ES-I3 (cell line): ENCODE measurements around the gene PEX12.

Experiments used
- H3K36me3 ChIP-seq: 2 replicates; pipeline ENCODE4 v1.6.1; 2013; ENCODE audit warnings: mild to moderate bottlenecking, low read length, control low read depth, moderate library complexity; ENCODE audit not compliant: insufficient read depth
- H3K4me1 ChIP-seq: 2 replicates; pipeline ENCODE4 v1.6.1; 2013; ENCODE audit warnings: mild to moderate bottlenecking, control low read depth, low read length; ENCODE audit not compliant: insufficient read depth
- H3K9ac ChIP-seq: 2 replicates; pipeline ENCODE4 v1.6.1; 2013; ENCODE audit warnings: low read depth, mild to moderate bottlenecking, low read length, moderate library complexity
- H3K9me3 ChIP-seq: 2 replicates; pipeline ENCODE4 v1.6.1; 2013; ENCODE audit warnings: mild to moderate bottlenecking, low read length, moderate library complexity; ENCODE audit not compliant: control insufficient read depth, insufficient read depth

PEX12 gene

DNA sequence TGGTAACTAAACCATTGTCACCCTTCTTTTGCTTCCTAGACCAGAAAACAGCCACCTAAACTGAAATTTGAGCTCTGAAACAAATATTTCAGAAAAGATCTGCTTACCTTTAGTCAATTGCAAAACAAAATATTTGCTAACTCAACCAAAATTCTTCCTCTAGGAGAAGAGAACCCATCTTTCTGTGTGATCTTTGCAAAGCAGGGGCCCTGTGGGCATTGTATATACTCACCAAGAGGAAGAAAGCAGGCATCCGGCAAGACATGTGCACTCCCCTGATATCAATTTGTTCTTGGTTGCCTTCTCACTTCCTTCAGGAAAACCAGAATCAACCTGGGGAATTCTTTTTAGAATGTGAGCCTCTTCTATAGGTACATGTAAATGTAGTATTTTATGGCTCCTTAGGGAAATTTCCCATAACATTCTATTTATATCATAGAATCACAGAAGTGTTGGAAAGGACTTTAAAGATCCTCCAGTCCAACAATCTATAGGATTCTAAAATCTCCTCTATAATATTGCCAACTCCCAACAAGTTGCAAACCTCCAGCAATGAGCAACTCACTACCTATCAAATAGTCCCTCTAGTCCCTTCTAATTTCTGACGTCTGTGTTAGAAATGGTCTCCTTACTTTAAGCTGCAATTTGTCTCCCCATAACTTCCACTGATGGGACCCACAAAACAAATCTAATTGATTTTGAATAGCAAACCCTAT is 18.7 kb downstream of the PEX12 start:
- no peak overlapping the region for H3K9ac ChIP-seq
- H3K4me1 ChIP-seq = no peaks in the 10 kb centered on the region
- H3K36me3 ChIP-seq = no peaks in the 10 kb centered on the region
- H3K9me3 ChIP-seq = no peaks in the 10 kb centered on the region

DNA sequence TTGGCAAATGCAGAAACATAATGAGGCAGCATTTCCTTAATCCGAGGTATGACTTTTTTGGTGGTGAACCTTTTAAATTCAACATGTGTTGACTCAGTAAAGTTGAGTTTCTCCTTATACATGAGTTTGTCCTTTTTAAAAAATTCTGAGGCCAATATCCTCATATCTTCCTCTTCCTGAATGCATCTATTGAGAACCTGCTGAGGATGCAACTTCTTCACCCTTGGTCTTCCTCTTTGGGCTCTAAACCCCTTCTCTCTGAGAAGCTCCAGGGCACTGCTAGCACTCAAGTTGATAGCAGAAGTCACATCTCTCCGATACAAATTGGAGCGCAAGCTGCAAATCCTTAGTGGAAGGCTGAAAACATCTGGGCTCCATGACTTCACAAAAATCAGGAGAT is 21.0 kb downstream of the PEX12 start:
- Histone ChIP-seq H3K9me3 (no peaks in the 10 kb centered on the region), H3K36me3 (no peaks in the 10 kb centered on the region), H3K9ac (no peak overlapping the region), H3K4me1 (0 out of 2 replicates have a peak, but pooled peaks cover 4% of the 10 kb centered on the region)

DNA sequence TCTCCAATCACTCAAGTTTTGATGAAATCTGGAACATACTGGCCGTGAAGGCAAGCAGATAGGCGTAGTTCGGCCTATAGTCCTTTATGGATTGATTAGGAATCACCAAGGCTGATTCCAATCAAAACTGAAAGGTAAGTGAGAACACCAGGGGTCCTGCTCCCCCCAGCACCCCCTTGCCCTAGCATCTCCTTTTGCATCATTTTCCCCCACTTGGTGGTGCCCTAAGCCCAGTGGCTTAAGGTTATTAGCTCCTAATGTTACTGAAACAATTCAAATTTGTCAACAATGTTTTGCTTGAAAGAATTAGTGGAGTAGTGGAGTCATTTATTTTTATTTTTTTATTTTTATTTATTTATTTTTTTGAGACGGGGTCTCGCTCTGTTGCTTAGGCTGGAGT is 22.7 kb downstream of the PEX12 start:
- 0 out of 2 replicates have a peak, but pooled peaks cover 4% of the 10 kb centered on the region for H3K4me1 ChIP-seq
- no peaks in the 10 kb centered on the region for H3K36me3 ChIP-seq
- H3K9ac ChIP-seq = no peak overlapping the region
- no peaks in the 10 kb centered on the region for H3K9me3 ChIP-seq

DNA sequence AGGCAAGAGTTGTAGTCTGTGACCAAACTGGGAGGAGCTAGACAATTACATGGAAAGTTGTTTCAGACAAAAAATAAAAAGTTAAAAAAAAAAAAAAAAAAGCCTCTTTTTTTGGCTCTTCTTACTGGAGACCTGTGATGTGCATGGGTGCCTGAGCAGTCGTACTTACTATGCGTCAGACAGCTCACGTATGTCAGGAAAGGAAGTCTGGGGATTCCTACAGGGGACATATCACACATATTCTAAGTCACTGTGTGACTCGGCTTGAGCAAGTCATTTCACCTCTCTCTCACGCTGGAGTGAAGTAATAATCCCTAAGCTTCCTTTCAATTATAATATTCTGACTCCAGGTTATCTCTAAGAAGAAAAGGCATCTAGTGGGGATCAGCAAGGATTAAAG is 23.7 kb downstream of the PEX12 start:
- Histone ChIP-seq H3K9ac (no peak overlapping the region), H3K36me3 (no peaks in the 10 kb centered on the region), H3K4me1 (0 out of 2 replicates have a peak, but pooled peaks cover 4% of the 10 kb centered on the region), H3K9me3 (no peaks in the 10 kb centered on the region)

DNA sequence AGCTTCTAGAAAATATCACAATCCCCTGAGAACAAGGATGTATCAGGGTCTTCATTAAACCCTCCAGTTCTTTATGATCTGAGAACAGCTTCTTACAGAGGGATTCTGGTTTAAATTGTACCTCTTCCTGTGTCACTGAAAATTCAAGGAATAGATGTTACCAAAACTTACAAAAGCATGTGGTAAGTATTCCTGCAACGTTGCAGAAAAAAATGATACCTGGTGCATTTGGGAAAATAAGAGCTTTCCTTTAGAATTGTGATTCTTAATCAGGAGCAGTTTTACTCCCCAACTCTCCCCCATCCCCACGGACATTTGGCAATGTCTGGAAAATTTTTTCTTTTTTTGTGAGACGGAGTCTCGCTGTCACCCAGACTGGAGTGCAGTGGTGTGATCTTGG is 25.1 kb downstream of the PEX12 start:
- Histone ChIP-seq H3K4me1 (0 out of 2 replicates have a peak, but pooled peaks cover 4% of the 10 kb centered on the region), H3K9me3 (no peaks in the 10 kb centered on the region), H3K36me3 (no peaks in the 10 kb centered on the region), H3K9ac (no peak overlapping the region)

DNA sequence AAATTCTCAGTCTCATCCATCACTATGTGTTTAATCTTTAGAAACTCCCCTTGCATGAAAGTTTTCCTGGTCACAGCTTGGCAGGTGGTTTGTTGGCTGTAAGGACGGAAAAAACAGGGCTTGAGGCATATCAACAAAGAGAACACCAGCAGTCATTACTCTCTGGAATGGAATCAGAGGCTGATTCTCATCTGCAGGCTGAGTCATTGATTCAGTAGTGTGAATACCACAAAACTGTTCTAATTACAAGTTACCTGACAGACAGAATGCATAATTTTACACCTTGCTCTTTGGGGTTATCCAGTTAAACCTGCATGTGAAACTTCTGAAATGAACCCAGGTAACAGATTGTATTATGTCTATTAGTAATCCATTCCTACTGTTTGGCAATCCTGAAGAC is 29.4 kb downstream of the PEX12 start:
- Histone ChIP-seq H3K9ac (no peak overlapping the region), H3K9me3 (no peaks in the 10 kb centered on the region), H3K36me3 (no peaks in the 10 kb centered on the region), H3K4me1 (0 out of 2 replicates have a peak, but pooled peaks cover 3% of the 10 kb centered on the region)

DNA sequence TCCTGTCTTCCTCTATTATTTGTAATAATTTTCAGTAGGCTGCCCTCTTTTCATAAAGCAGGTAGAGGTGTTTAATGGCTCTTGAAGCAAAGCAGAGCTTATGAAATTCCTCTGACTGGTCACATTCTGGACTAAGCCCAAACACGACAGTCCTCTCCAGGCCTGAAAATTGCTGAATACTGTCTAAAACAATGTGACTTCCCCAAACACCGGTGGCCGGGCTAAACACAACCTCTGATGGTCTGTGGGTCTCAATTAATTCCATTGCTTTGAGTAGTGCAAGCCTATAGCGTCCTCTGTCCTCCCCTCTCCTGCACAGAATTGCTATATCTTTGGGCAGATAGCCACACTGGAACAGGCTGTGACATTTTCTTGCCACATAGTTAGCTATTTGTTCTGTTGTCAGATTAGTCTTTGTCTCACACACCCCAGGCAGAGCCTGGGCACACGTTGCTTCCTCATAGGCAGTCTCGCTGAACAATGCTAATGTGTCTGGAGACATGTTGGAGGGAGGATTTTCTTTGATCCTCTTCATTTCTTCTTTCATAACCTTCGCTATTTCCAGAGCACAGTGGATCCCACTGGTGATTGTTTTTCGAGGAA is 30.1 kb downstream of the PEX12 start:
- H3K9ac ChIP-seq = no peak overlapping the region
- H3K4me1 ChIP-seq = no peaks in the 10 kb centered on the region
- no peaks in the 10 kb centered on the region for H3K36me3 ChIP-seq
- H3K9me3 ChIP-seq = no peaks in the 10 kb centered on the region

DNA sequence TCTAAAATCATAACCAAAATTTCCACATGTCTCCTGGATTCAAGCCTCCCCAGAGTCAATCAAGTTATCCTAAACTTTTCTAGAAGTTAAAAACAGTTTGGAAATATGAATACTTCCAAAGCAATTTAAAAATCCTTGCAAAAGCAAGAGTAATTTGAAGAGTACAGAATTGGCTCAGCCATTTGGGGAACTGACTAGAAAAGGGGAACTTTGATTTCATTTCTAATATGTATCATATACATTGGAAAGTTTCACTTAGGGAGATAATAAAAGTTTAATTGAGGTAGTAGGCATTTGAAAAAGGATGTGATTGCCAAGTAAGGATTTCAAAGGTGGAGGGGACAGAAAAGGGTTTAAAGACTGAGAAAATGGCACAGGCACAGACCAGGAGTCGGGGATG is 31.9 kb downstream of the PEX12 start:
- Histone ChIP-seq H3K36me3 (no peaks in the 10 kb centered on the region), H3K9me3 (no peaks in the 10 kb centered on the region), H3K4me1 (no peaks in the 10 kb centered on the region), H3K9ac (no peak overlapping the region)

DNA sequence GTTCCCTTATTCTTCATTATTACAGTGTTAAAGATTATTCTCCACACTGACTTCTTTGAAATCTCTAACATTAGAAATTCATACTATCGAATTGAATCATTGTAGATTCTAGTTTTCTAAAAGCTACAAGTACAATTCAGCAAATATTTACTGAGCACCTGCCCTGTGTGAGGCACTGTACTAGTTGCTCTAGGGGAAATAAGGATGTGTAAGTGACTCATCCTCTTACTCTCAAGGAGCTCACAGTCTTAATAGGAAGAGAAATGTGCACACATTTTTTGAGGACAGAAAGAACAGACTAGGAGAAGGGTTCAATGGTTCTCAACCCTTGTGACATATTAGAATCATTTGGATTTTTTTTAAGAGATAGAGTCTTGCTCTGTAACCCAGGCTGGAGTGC is 33.2 kb downstream of the PEX12 start:
- no peaks in the 10 kb centered on the region for H3K4me1 ChIP-seq
- no peak overlapping the region for H3K9ac ChIP-seq
- H3K9me3 ChIP-seq = no peaks in the 10 kb centered on the region
- no peaks in the 10 kb centered on the region for H3K36me3 ChIP-seq

DNA sequence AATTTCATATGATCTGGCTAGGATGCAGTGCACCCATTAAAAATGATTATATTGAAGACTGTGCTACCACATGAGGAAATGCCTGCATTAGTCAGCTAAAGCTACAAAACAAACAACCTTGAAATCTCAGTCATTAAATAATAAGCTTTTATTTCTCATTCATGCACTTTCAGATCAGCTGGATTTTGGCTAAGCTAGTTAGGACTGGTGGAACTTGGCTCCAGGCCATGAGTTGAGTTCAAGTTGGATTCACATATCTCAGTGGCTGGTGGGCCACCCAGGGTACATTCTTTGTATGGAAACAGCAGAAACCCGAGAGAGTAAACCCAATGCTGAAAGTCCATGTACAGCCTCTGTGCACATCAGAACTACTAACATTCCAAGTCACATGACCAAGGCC is 34.5 kb downstream of the PEX12 start:
- Histone ChIP-seq H3K36me3 (no peaks in the 10 kb centered on the region), H3K4me1 (no peaks in the 10 kb centered on the region), H3K9ac (no peak overlapping the region), H3K9me3 (no peaks in the 10 kb centered on the region)

DNA sequence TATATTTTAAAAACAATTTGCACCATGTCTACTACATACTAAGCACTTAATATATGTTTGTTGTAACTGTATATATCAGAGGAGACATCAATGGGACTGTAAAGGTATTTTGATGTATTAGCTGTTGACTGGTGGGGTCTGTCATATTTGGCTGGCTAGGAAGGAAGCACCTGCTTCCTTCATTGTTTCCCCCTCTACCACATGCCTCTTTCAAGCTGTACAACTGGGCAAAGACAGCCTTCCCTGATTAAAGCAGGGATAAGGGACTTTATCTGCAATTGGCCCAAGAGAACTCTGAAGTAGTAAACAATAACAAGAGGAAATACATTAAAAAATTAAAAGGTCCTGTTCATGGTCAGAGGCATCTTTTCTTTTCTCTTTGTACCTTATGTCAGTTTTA is 35.4 kb downstream of the PEX12 start:
- Histone ChIP-seq H3K9ac (no peak overlapping the region), H3K4me1 (no peaks in the 10 kb centered on the region), H3K9me3 (no peaks in the 10 kb centered on the region), H3K36me3 (no peaks in the 10 kb centered on the region)

DNA sequence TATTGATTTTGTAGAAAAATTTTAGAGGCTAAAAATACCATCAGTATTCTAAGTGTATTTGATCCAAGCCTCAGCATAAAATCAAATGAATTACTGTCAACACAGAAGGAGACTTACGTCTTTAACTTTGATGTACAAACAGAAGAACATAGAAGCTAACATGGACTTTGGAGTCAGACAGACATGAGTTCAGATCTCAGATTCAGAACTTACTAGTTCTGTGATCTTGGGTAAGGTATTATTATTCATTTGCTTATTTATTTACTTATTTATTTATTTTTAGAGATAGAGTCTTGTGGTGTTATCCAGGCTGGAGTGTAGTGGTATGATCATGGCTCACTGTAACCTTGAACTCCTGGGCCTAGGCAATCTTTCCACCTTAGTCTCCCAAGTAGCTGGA is 36.9 kb downstream of the PEX12 start:
- no peaks in the 10 kb centered on the region for H3K36me3 ChIP-seq
- no peak overlapping the region for H3K9ac ChIP-seq
- no peaks in the 10 kb centered on the region for H3K9me3 ChIP-seq
- no peaks in the 10 kb centered on the region for H3K4me1 ChIP-seq

DNA sequence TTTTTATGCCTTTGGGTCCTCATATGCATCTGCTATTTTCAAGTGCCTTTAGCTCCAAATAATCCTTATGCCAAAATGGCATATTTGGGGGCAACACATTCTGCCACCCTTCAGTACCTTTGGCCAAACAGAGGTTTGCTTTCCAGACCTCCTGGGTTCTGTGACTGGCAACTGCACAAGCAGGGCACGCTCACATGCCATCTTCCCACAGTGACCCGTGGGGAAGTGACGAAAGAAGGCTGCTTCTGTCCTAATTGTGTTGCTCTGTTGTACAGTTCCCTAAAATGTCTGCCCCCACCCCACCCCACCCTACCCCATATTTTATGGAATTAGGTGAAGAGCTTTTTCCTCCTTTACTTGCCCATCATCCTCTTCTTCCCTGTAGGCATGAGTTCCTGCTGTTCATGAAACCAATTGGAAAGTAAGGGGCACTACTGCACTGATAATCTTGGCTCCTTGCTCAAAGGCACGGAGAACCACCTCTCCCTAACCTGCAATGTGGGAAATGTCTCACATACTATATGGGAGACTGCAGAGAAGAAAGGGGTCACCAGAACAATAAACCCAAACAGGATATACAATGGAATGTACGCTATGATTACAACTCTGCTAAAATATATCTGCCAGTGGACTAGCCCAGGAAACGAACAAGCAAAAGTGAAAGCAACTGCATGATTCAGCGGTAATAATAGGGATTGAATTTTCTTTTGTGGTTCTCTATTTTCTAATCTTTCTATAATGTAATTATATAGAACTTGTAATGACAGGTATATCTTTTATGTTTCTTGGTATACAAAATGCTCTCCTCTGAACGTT is 37.6 kb downstream of the PEX12 start:
- no peak overlapping the region for H3K9ac ChIP-seq
- no peaks in the 10 kb centered on the region for H3K36me3 ChIP-seq
- no peaks in the 10 kb centered on the region for H3K9me3 ChIP-seq
- no peaks in the 10 kb centered on the region for H3K4me1 ChIP-seq

DNA sequence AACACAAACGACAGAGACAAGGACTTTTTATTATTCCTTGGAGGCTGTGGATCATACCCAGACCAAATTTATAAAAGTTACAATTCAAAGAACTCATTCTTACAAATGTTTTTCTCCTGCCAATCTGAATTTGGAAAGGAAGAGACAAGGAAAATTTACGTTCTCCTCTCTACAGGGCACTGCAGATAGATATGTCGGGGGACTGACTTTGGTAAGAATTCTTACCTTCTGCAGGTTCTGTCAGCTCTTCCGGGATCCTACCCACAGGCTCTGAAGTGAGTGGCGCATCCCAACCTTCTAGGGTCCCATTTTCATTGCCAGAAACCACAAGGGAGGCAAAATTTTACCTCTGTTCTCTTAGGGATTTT is 38.7 kb downstream of the PEX12 start:
- Histone ChIP-seq H3K9ac (no peak overlapping the region), H3K9me3 (no peaks in the 10 kb centered on the region), H3K4me1 (no peaks in the 10 kb centered on the region), H3K36me3 (no peaks in the 10 kb centered on the region)
